Psoas muscle (tissue), 8 donors: ENCODE measurements around the gene MAGEA8. TPM values are rescaled to one million over a fixed set of nuclear protein-coding genes. Genes with fewer than 3 reads are reported as not detected.
"Not testable (repeated sequence)": the region's sequence is repeated elsewhere in the genome, so short reads cannot be mapped to it uniquely, and the experiment has no call there.

Experiments used
- ATAC-seq, 4 donors: fragments of 200-7000 bp; cut with Tn5 transposase; one replicate each; pipeline ENCODE4 v1.9.1; 2020; ENCODE audit warnings: moderate library complexity in 3 of 4, mild to moderate bottlenecking in 2 of 4
- DNase-seq, 2 donors: peaks; one replicate each; pipeline ENCODE4 v3.0.0-alpha.2; 2020
- H3K27ac ChIP-seq: fragments of 200-600 bp; one replicate; pipeline ENCODE4 v1.8.0; 2022
- H3K27me3 ChIP-seq, 3 donors: fragments of 200-600 bp in 1 of 3; one replicate each; pipeline versions ENCODE4 v1.6.1 to v1.8.0; 2013 to 2022; ENCODE audit warnings: low read length in 2 of 3, mild to moderate bottlenecking in 2 of 3, moderate library complexity in 1 of 3; ENCODE audit not compliant: insufficient read depth in 3 of 3
- H3K36me3 ChIP-seq, 2 donors: fragments of 200-600 bp in 1 of 2; one replicate each; pipeline versions ENCODE4 v1.6.1 to v1.8.0; 2013 to 2022; ENCODE audit warnings: low read depth in 1 of 2, mild to moderate bottlenecking in 1 of 2, moderate library complexity in 1 of 2; ENCODE audit not compliant: insufficient read depth in 1 of 2
- H3K4me1 ChIP-seq: fragments of 200-600 bp; one replicate; pipeline ENCODE4 v1.8.0; 2022
- H3K4me3 ChIP-seq: fragments of 200-600 bp; one replicate; pipeline ENCODE4 v1.8.0; 2022; ENCODE audit warnings: mild to moderate bottlenecking
- H3K9me3 ChIP-seq: fragments of 200-600 bp; one replicate; pipeline ENCODE4 v1.8.0; 2022
- WGBS, 3 donors: extraction: QIAGEN DNeasy Blood & Tissue Kit; methylation state at CpG; one replicate each; pipeline versions ENCODE4 v1.1.6 to v1.1.7; 2013; 5-methylcytosine and 5-hydroxymethylcytosine counted together
- intact Hi-C, 2 donors: fragments of 100-400 bp; cut with DNase I; formaldehyde crosslinking; loops; one replicate each; pipeline versions ENCODE4 v1.11.0 to v1.14.2; 2022
- polyA plus RNA-seq, 3 donors: library from polyadenylated mRNA; stranded (reverse); fragments of 200-250 nt; gene quantifications; one replicate each; pipeline ENCODE4 v1.2.3, GENCODE V29; 2013
- total RNA-seq, 4 donors: library from RNA; stranded (reverse); fragmentation: NEBNext Ultra II Directional in 2 of 4; extraction: Animal tissue kit (Norgen Biotek cat#: 25700) in 2 of 4; gene quantifications; one replicate each; pipeline versions ENCODE4 v1.2.1 to v1.2.4, GENCODE V29; 2021 to 2023
- TF ChIP-seq, protein P1 (sequence below): fragments of 200-600 bp; IDR thresholded peaks from one replicate; pipeline ENCODE4 v1.8.0; 2022; ENCODE audit warnings: antibody characterized with exemption
- donor health status: healthy with polysubstance abuse.
- donor health status: DM: no; HTN: no; CAD: no; lungs with moderate emphysema.
- donor health status: Bipolar disorder and iron deficiency.
- donor health status: healthy.
- donor health status: DM: yes; HTN: yes; CAD: no.
- donor health status: DM: no; HTN: no; CAD: no.
- donor health status: DM: no; HTN: no; CAD: no.
- donor health status: DM: yes; HTN: yes; CAD: no.

Gene MAGEA8
- total and polyA plus RNA-seq, 7 donors, result not detected

DNA sequence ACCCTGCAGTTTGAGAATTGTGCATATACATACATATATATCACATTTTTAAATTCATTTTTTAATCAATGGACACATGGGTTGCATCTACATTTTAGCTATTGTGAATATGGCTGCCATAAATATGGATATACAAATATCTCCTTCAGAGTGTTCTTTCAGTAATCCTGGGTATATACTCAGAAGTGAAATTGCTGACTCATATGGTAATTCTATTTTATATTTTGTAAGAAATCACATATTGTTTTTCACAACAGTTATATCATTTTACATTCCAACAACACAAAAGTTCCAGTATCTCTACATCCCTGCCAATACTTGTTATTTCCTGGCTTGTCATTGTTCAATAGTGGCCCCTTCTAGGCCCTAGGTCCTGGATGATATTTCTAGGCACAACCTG is 27.7 kb downstream of the MAGEA8 start:
- intact Hi-C loops, result no loop called here
- no peak for DNase-seq

DNA sequence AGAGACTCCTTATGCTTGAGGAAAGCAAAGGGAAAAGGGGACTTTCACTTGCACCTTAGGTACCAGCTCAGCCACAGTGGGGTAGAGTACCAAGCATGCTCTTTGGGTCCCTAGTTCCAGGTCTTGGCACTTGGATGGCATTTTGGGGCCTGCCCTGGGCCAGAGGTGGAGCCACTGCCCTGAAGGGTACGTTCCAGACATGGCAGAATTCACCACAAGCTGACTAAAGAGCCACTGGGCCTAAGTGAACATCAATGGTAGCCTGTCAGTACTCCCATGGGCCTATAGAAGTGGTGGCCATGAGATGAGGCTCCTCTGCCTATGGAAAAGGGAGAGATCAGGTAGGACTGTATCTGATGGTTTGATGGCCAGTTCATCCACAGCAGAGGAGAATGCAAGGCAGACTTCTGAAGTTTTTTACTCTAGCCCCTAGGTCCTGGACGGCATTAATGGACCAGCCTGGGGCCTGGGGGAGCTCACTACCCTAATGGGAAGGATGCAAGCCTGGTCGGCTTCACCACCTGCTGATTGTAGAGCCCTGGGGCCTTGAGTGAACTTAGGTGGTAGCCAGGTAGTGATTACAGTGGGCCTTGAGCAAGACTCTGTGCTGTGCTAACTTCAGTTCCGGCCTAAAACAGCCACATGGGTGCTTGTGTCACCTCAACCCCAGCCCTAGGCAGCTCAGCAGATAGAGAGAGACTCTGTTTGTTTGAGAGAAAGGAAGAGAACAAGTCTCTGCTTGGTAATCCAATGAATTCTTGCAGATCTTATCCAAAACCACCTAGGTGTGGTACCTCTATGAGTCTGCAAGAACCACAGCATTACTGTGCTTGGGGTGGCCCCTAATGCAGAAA is 28.6 kb downstream of the MAGEA8 start:
- H3K4me1 ChIP-seq, result no peaks in the 10 kb centered on the region
- peak in 1 of 2 donors; percentile 28 for DNase-seq
- H3K27me3 ChIP-seq, result no peaks in the 10 kb centered on the region
- no peaks in the 10 kb centered on the region for H3K9me3 ChIP-seq
- 77 to 98% (median 93%) methylated on average over 4 of the region's 4 CpGs for WGBS, 3 donors
- no peak overlapping the region for H3K27ac ChIP-seq
- intact Hi-C loops, result no loop called here
- no peak for ATAC-seq
- TF ChIP-seq, protein P1, sequence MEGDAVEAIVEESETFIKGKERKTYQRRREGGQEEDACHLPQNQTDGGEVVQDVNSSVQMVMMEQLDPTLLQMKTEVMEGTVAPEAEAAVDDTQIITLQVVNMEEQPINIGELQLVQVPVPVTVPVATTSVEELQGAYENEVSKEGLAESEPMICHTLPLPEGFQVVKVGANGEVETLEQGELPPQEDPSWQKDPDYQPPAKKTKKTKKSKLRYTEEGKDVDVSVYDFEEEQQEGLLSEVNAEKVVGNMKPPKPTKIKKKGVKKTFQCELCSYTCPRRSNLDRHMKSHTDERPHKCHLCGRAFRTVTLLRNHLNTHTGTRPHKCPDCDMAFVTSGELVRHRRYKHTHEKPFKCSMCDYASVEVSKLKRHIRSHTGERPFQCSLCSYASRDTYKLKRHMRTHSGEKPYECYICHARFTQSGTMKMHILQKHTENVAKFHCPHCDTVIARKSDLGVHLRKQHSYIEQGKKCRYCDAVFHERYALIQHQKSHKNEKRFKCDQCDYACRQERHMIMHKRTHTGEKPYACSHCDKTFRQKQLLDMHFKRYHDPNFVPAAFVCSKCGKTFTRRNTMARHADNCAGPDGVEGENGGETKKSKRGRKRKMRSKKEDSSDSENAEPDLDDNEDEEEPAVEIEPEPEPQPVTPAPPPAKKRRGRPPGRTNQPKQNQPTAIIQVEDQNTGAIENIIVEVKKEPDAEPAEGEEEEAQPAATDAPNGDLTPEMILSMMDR, result no peak
- no peaks in the 10 kb centered on the region for H3K36me3 ChIP-seq
- H3K4me3 ChIP-seq, result no peak overlapping the region

More for the DNA sequence above, 27.7 kb downstream of the MAGEA8 start:
- Histone ChIP-seq H3K4me3 (no peak overlapping the region), H3K4me1 (no peaks in the 10 kb centered on the region), H3K36me3 (no peaks in the 10 kb centered on the region), H3K27me3 (no peaks in the 10 kb centered on the region), H3K9me3 (no peaks in the 10 kb centered on the region), H3K27ac (no peak overlapping the region)
- TF ChIP-seq, protein P1, result no peak
- ATAC-seq, result no peak

DNA sequence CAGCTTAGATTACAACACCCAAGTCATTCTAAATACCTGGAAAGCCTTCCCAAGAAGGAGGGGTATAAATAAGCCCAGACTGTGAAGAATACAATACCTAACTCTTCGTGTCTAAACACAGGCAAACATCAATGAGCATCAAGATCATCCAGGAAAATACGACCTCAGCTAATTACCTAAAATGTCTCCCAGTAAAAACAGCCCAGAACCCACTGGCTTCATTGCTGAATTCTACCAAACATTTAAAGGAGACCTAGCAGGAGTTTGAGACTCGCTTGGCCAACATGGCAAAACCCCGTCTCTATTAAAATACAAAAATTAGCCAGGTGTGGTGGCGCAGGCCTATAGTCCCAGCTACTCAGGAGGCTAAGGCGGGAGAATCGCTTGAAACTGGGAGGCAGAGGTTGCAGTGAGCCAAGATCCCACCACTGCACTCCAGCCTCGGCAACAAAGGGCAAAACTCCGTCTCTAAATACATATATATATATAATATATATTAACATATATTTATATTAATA is 29.3 kb downstream of the MAGEA8 start:
- TF ChIP-seq, protein P1, result no peak
- Histone ChIP-seq H3K36me3 (no peaks in the 10 kb centered on the region), H3K27me3 (no peaks in the 10 kb centered on the region), H3K4me3 (no peak overlapping the region), H3K9me3 (no peaks in the 10 kb centered on the region), H3K4me1 (no peaks in the 10 kb centered on the region), H3K27ac (no peak overlapping the region)
- intact Hi-C loops, result no loop called here
- DNase-seq (peak in 1 of 2 donors; percentile 24), ATAC-seq (no peak)
- whole genome bisulfite sequencing, 3 donors, result 88 to 96% (median 96%) methylated on average over 9 of the region's 9 CpGs

DNA sequence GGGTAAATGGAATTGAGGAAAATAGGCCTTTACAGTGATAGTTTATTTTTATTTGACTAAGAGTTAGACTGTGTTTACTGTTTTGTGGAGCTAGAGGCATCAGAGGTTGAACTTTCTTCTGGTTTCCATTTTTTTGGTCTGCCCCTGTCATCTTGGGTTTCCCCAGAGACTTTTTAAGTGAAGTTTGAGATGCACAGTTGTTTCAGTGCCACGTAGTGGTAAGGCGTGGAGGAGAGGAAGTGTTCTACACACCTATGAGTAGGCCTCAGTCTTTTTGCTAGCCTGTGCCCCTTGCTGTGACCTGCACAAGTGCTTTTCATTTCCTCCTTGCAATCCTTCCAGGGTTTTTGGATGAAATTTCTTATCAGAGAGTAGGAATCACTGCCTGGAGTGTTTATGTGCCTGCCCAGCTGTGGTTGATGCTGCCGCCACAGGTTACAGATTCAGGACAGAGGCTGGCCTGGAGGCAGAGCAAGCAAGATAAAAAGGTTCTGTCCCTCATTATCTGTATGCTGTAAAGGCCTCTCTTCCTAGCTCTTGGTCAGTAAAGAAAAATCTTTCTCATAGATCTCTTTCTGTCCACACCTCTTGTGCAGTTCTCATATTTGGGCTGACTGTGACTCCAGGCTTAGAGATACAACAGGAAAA is 35.9 kb downstream of the MAGEA8 start:
- H3K27ac ChIP-seq, result no peak overlapping the region
- intact Hi-C loops, result no loop called here
- DNase-seq, result no peak
- H3K4me1 ChIP-seq, result no peaks in the 10 kb centered on the region
- H3K27me3 ChIP-seq, result no peaks in the 10 kb centered on the region
- H3K9me3 ChIP-seq, result no peaks in the 10 kb centered on the region
- ATAC-seq, result no peak
- TF ChIP-seq, protein P1, result no peak
- H3K4me3 ChIP-seq, result no peak overlapping the region
- 77 to 85% (median 81%) methylated on average over 3 of the region's 3 CpGs for WGBS, 3 donors
- H3K36me3 ChIP-seq, result no peaks in the 10 kb centered on the region

DNA sequence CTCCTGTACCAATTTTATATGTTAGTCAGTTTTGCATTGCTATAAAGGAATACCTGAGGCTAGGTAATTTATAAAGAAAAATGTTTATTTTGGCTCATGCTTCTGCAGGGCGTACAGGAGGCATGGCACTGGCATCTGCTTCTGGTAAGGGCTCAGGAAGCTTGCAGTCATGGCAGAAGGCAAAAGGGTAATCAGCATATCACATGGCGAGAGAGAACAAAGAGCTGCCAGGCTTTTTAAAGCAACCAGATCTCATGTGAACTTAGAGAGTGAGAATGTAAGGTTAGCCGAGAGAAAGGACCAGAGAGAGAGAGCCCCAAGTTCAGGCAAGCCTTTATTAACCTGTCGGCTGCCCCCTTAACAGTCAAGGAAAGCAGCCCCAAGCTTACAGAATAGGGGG is 42.9 kb downstream of the MAGEA8 start:
- DNase-seq, H3K27me3 ChIP-seq, intact Hi-C loops, H3K4me1 ChIP-seq, H3K36me3 ChIP-seq, H3K4me3 ChIP-seq, H3K9me3 ChIP-seq, H3K27ac ChIP-seq: not testable (repeated sequence)
- WGBS, 3 donors, result no CpG with 5 or more reads among the region's 4 CpGs
- peak in 2 of 4 donors; percentile 37 to 51 for ATAC-seq

DNA sequence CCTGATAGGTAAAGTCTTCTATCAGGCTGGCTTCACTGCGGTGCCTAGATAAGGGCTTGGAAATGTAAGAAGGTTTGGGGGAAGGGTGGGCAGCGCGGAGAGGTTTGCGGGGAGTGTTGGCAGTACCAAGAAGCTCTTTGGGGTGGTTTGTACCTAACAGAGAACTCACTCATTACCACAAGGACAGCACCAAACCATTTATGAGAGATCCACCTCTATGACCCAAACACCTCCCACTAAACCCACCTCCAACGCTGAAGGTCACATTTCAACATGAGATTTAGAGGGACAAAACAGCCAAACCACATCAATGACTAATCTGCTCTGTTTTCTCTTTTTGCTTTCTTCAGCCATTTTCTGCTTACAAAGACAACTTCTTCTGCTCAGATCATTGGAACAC is 43.5 kb downstream of the MAGEA8 start:
- H3K27ac ChIP-seq, DNase-seq, intact Hi-C loops, H3K9me3 ChIP-seq, H3K27me3 ChIP-seq, H3K36me3 ChIP-seq, ATAC-seq, H3K4me3 ChIP-seq, H3K4me1 ChIP-seq: not testable (repeated sequence)
- no CpG with 5 or more reads among the region's 5 CpGs for WGBS, 3 donors

DNA sequence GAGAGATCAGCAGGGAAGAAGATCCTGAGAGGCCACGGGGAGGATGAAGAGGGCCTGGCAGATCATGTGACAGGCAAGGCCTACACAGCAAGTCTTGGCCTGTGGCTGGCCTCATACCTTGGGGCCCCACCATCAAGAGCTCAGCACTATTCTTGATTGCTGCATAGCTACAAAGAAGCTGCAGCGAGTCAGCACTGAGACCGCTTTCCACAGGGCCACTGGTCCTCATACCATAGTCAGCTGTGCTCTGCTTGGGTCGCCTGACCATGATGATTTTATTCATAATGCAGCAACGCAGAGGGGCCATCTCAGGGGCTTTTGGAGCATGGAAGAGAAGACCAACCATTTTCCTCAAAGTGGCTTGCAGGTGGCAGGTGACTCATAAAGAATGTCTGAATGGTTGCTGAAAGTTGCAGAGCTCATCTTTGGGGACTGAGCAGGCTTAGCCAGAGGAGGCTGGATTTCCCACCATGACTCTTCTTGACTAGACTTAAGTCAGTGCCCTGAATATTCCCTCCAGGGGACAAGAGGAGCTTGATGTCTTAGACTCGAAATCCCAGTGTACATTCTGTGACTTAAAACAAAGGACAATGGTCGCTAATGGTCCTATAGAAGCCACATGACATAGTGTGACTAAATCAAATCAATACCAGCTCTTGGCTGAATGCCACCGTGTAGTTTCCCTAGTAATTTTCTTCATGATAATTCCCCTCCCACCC is 46.4 kb downstream of the MAGEA8 start:
- H3K4me1 ChIP-seq, result not testable (repeated sequence)
- 70 to 100% (median 79%) methylated on average over 1 of the region's 8 CpGs for WGBS, 3 donors

More for the DNA sequence above, 46.4 kb downstream of the MAGEA8 start:
- H3K4me3 ChIP-seq, H3K27me3 ChIP-seq, intact Hi-C loops, H3K36me3 ChIP-seq, ATAC-seq, H3K27ac ChIP-seq, DNase-seq, H3K9me3 ChIP-seq: not testable (repeated sequence)
